H9 (cell line): Measurements from ENCODE around the gene SRPK1. TPM values are rescaled to one million over a fixed set of nuclear protein-coding genes. Genes with fewer than 3 reads are reported as not detected.
A peak's percentile ranks its signal among the peaks of the same experiment; 100 is the strongest.

Experiments used
- DNase-seq: peaks from one replicate; pipeline ENCODE4 v3.0.0-alpha.2; 2017
- H2AFZ ChIP-seq: one replicate; pipeline ENCODE4 v1.6.1; 2013; ENCODE audit warnings: mild to moderate bottlenecking, low read length, control low read depth, moderate library complexity
- H2AK5ac ChIP-seq: 2 replicates; pipeline ENCODE4 v1.6.1; 2013; ENCODE audit warnings: low read length, control low read depth, mixed read lengths; ENCODE audit not compliant: insufficient read length
- H2BK120ac ChIP-seq: one replicate; pipeline ENCODE4 v1.6.1; 2013; ENCODE audit warnings: low read depth, mild to moderate bottlenecking, low read length, control low read depth, inconsistent platforms; ENCODE audit not compliant: poor library complexity, severe bottlenecking
- H2BK12ac ChIP-seq: 2 replicates; pipeline ENCODE4 v1.6.1; 2013; ENCODE audit warnings: low read length, control low read depth, mixed read lengths, low read depth; ENCODE audit not compliant: insufficient read length
- H2BK15ac ChIP-seq: 2 replicates; pipeline ENCODE4 v1.6.1; 2013; ENCODE audit warnings: low read depth, low read length, control low read depth
- H2BK20ac ChIP-seq: one replicate; pipeline ENCODE4 v1.6.1; 2013; ENCODE audit warnings: low read depth, mild to moderate bottlenecking, low read length, control low read depth, inconsistent platforms; ENCODE audit not compliant: poor library complexity, severe bottlenecking
- H2BK5ac ChIP-seq: 2 replicates; pipeline ENCODE4 v1.6.1; 2013; ENCODE audit warnings: low read length, control low read depth, mixed read lengths; ENCODE audit not compliant: insufficient read length
- H3K14ac ChIP-seq: 2 replicates; pipeline ENCODE4 v1.6.1; 2013; ENCODE audit warnings: low read length, control low read depth; ENCODE audit not compliant: insufficient read depth
- H3K18ac ChIP-seq: 2 replicates; pipeline ENCODE4 v1.6.1; 2013; ENCODE audit warnings: low read depth, mild to moderate bottlenecking, mixed read lengths, low read length, control low read depth; ENCODE audit not compliant: insufficient read length
- H3K23ac ChIP-seq: 2 replicates; pipeline ENCODE4 v1.6.1; 2013; ENCODE audit warnings: low read length, control low read depth, mixed read lengths, low read depth; ENCODE audit not compliant: insufficient read length
- H3K23me2 ChIP-seq: 2 replicates; pipeline ENCODE4 v1.6.1; 2013; ENCODE audit warnings: low read depth, mild to moderate bottlenecking, mixed read lengths, low read length, control low read depth; ENCODE audit not compliant: insufficient read length, poor library complexity, severe bottlenecking
- H3K27ac ChIP-seq: 2 replicates; pipeline ENCODE4 v1.5.1; 2013; ENCODE audit warnings: low read length, control low read depth, mixed read lengths, low read depth; ENCODE audit not compliant: insufficient read length
- H3K27me3 ChIP-seq: 2 replicates; pipeline ENCODE4 v1.6.1; 2013; ENCODE audit warnings: low read length, control low read depth, inconsistent platforms; ENCODE audit not compliant: insufficient read depth
- H3K4ac ChIP-seq: 2 replicates; pipeline ENCODE4 v1.6.1; 2013; ENCODE audit warnings: low read depth, mild to moderate bottlenecking, control low read depth, inconsistent platforms, low read length, moderate library complexity
- H3K4me1 ChIP-seq: 2 replicates; pipeline ENCODE4 v1.6.1; 2013; ENCODE audit warnings: low read length, control low read depth, inconsistent platforms; ENCODE audit not compliant: insufficient read depth
- H3K4me2 ChIP-seq: 2 replicates; pipeline ENCODE4 v1.6.1; 2013; ENCODE audit warnings: low read length, control low read depth, mixed read lengths; ENCODE audit not compliant: insufficient read length, insufficient read depth
- H3K56ac ChIP-seq: 2 replicates; pipeline ENCODE4 v1.6.1; 2013; ENCODE audit warnings: low read depth, mild to moderate bottlenecking, mixed read lengths, low read length, control low read depth; ENCODE audit not compliant: insufficient read length
- H3K79me1 ChIP-seq: 2 replicates; pipeline ENCODE4 v1.6.1; 2013; ENCODE audit warnings: low read depth, mild to moderate bottlenecking, moderate library complexity, low read length, control low read depth, inconsistent platforms; ENCODE audit not compliant: insufficient read depth, poor library complexity, severe bottlenecking
- H3K79me2 ChIP-seq: 2 replicates; pipeline ENCODE4 v1.6.1; 2013; ENCODE audit warnings: low read length, control low read depth, inconsistent platforms; ENCODE audit not compliant: insufficient read depth
- H3K9ac ChIP-seq: 2 replicates; pipeline ENCODE4 v1.6.1; 2013; ENCODE audit warnings: low read length, control low read depth, mixed read lengths; ENCODE audit not compliant: insufficient read length; ENCODE audit errors: extremely low read depth
- H3K9me3 ChIP-seq: one replicate; pipeline ENCODE4 v1.6.1; 2013; ENCODE audit warnings: low read depth, low read length, inconsistent platforms; ENCODE audit not compliant: control insufficient read depth
- H3T11ph ChIP-seq: one replicate; pipeline ENCODE4 v1.6.1; 2013; ENCODE audit warnings: mild to moderate bottlenecking, low read length, control low read depth, inconsistent platforms
- H4K20me1 ChIP-seq: one replicate; pipeline ENCODE4 v1.6.1; 2013; ENCODE audit not compliant: control insufficient read depth, insufficient read length, insufficient read depth
- H4K5ac ChIP-seq: 2 replicates; pipeline ENCODE4 v1.6.1; 2013; ENCODE audit warnings: low read depth, mild to moderate bottlenecking, mixed read lengths, low read length, control low read depth; ENCODE audit not compliant: insufficient read length
- H4K8ac ChIP-seq: replicated peaks from 2 replicates; pipeline ENCODE4 v1.6.1; 2013; ENCODE audit warnings: low read length, control low read depth, mixed read lengths, low read depth; ENCODE audit not compliant: insufficient read length
- H4K91ac ChIP-seq: 2 replicates; pipeline ENCODE4 v1.6.1; 2013; ENCODE audit warnings: low read depth, mild to moderate bottlenecking, moderate library complexity, mixed read lengths, low read length, control low read depth; ENCODE audit not compliant: insufficient read length
- H3K27ac Mint-ChIP-seq, 3 experiments: 2 replicates in 2 of 3; 3 replicates in 1 of 3; pipeline ENCODE4 v1.8.0; 2020 to 2021; ENCODE audit warnings: mixed read lengths in 3 of 3, mild to moderate bottlenecking in 1 of 3, moderate library complexity in 1 of 3
- H3K27me3 Mint-ChIP-seq: 2 replicates; pipeline ENCODE4 v1.8.0; 2021; ENCODE audit warnings: low read depth, mild to moderate bottlenecking, moderate library complexity, mixed read lengths
- H3K36me3 Mint-ChIP-seq, 3 experiments: 2 replicates in 2 of 3; 3 replicates in 1 of 3; pipeline ENCODE4 v1.8.0; 2020 to 2021; ENCODE audit warnings: low read depth in 3 of 3, mixed read lengths in 3 of 3; ENCODE audit not compliant: insufficient read depth in 1 of 3
- H3K4me1 Mint-ChIP-seq, 2 experiments: 2 replicates each; pipeline ENCODE4 v1.8.0; 2020; ENCODE audit warnings: mixed read lengths in 2 of 2
- H3K4me3 Mint-ChIP-seq, 2 experiments: 2 replicates in 1 of 2; 3 replicates in 1 of 2; pipeline ENCODE4 v1.8.0; 2020 to 2021; ENCODE audit warnings: mild to moderate bottlenecking in 2 of 2, mixed read lengths in 2 of 2, moderate library complexity in 1 of 2
- H3K9me3 Mint-ChIP-seq, 2 experiments: 2 replicates in 1 of 2; 3 replicates in 1 of 2; pipeline ENCODE4 v1.8.0; 2020; ENCODE audit warnings: mild to moderate bottlenecking in 2 of 2, mixed read lengths in 2 of 2, moderate library complexity in 1 of 2
- WGBS: extraction: QIAGEN DNeasy Blood & Tissue Kit; methylation state at CpG from one replicate; pipeline ENCODE4 v1.1.7; 2013; ENCODE audit warnings: missing lambda C conversion rate, low lambda C conversion rate, mixed read lengths; ENCODE audit not compliant: insufficient read length; ENCODE audit errors: extremely low coverage; 5-methylcytosine and 5-hydroxymethylcytosine counted together
- total RNA-seq: library from RNA; stranded (reverse); gene quantifications from 2 replicates; pipeline ENCODE4 v1.2.1, GENCODE V29; 2021
- TF ChIP-seq, protein P1 (sequence below): fragments of 200-600 bp; sonication (generic); conservative IDR thresholded peaks from 3 replicates; pipeline ENCODE4 v1.8.0; 2021; ENCODE audit warnings: antibody characterized with exemption, mild to moderate bottlenecking

Gene SRPK1
- total RNA-seq, 1 experiment from 2014 or later, result 93.2 TPM

GRCh38 chr6:35876902-35877301 lies 44.0 kb downstream of the SRPK1 start:
- no peak overlapping the region for H2BK12ac ChIP-seq
- no peak overlapping the region for H3K56ac ChIP-seq
- no peak overlapping the region for H3T11ph ChIP-seq
- Mint-ChIP-seq H3K4me3 (no peak overlapping the region), H3K36me3 (peaks cover 38 to 76% (median 60%) of the 10 kb centered on the region in 3 experiments), H3K27me3 (no peaks in the 10 kb centered on the region), H3K9me3 (peaks cover 5 to 10% of the 10 kb centered on the region in 2 experiments), H3K27ac (peak overlapping the region in 2 of 3 experiments; percentile 80 to 85; a peak in 5 of 7 replicates), H3K4me1 (peaks cover 10 to 15% of the 10 kb centered on the region in 2 experiments)
- H2BK20ac ChIP-seq, result no peak overlapping the region
- H3K4ac ChIP-seq, result no peak overlapping the region
- TF ChIP-seq, protein P1, sequence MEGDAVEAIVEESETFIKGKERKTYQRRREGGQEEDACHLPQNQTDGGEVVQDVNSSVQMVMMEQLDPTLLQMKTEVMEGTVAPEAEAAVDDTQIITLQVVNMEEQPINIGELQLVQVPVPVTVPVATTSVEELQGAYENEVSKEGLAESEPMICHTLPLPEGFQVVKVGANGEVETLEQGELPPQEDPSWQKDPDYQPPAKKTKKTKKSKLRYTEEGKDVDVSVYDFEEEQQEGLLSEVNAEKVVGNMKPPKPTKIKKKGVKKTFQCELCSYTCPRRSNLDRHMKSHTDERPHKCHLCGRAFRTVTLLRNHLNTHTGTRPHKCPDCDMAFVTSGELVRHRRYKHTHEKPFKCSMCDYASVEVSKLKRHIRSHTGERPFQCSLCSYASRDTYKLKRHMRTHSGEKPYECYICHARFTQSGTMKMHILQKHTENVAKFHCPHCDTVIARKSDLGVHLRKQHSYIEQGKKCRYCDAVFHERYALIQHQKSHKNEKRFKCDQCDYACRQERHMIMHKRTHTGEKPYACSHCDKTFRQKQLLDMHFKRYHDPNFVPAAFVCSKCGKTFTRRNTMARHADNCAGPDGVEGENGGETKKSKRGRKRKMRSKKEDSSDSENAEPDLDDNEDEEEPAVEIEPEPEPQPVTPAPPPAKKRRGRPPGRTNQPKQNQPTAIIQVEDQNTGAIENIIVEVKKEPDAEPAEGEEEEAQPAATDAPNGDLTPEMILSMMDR, result no peak
- H3K23me2 ChIP-seq, result no peaks in the 10 kb centered on the region
- H3K27ac ChIP-seq, result no peak overlapping the region
- H3K4me2 ChIP-seq, result no peak overlapping the region
- no peaks in the 10 kb centered on the region for H4K20me1 ChIP-seq
- H2AFZ ChIP-seq, result no peak overlapping the region
- H3K18ac ChIP-seq, result no peak overlapping the region
- H3K9me3 ChIP-seq, result no peaks in the 10 kb centered on the region
- no peak overlapping the region for H2BK5ac ChIP-seq
- H3K23ac ChIP-seq, result no peak overlapping the region
- H4K91ac ChIP-seq, result no peak overlapping the region
- no CpG with 5 or more reads among the region's 2 CpGs for WGBS
- no peak overlapping the region for H2BK120ac ChIP-seq
- DNase-seq, result no peak
- no peak overlapping the region for H3K9ac ChIP-seq
- no peak overlapping the region for H4K8ac ChIP-seq
- H2AK5ac ChIP-seq, result no peak overlapping the region
- H2BK15ac ChIP-seq, result no peak overlapping the region
- H3K79me1 ChIP-seq, result peaks cover 3% of the 10 kb centered on the region
- no peaks in the 10 kb centered on the region for H3K4me1 ChIP-seq
- H3K79me2 ChIP-seq, result no peaks in the 10 kb centered on the region
- H3K27me3 ChIP-seq, result no peaks in the 10 kb centered on the region
- H3K14ac ChIP-seq, result no peak overlapping the region
- H4K5ac ChIP-seq, result no peak overlapping the region
